Activated T-cell treated with anti-CD3 and anti-CD28 coated beads, Interleukin-2, amount 50 U/mL, for 1 hour (primary cell): ENCODE results near the gene PPM1D.
"Not testable (repeated sequence)": the region's sequence is repeated elsewhere in the genome, so short reads cannot be mapped to it uniquely, and the experiment has no call there.

ENCODE experiments used
- DNase-seq: peaks from one replicate; pipeline ENCODE4 v3.0.0-alpha.2; 2020

The PPM1D gene

GRCh38 chr17:60594734-60595133 is 5.3 kb upstream of the PPM1D start:
- no peak for DNase-seq

- DNase-seq = no peak
These were observed 2.7 kb upstream of the PPM1D start for GRCh38 chr17:60597297-60597696.

GRCh38 chr17:60598001-60598736 is 1.8 kb upstream of the PPM1D start:
- no peak for DNase-seq

- no peak for DNase-seq
These were observed 773 bp upstream of the PPM1D start for GRCh38 chr17:60599220-60599619.

- DNase-seq = peak; percentile 59
These were observed 775 bp downstream of the PPM1D start for GRCh38 chr17:60600490-60601446.

- peak; percentile 28 for DNase-seq
These were observed 1.7 kb downstream of the PPM1D start for GRCh38 chr17:60601447-60602384.

- DNase-seq = no peak
These were observed 2.4 kb downstream of the PPM1D start for GRCh38 chr17:60602385-60602742.

- DNase-seq = no peak
These were observed 2.9 kb downstream of the PPM1D start for GRCh38 chr17:60602871-60603270.

GRCh38 chr17:60603477-60603876 is 3.5 kb downstream of the PPM1D start:
- DNase-seq = not testable (repeated sequence)

GRCh38 chr17:60604686-60605334 is 4.8 kb downstream of the PPM1D start:
- no peak for DNase-seq

GRCh38 chr17:60606036-60606435 is 6.0 kb downstream of the PPM1D start:
- no peak for DNase-seq

GRCh38 chr17:60610473-60610872 is 10.5 kb downstream of the PPM1D start:
- DNase-seq = no peak

GRCh38 chr17:60611321-60611720 is 11.3 kb downstream of the PPM1D start:
- not testable (repeated sequence) for DNase-seq

GRCh38 chr17:60613325-60613724 is 13.3 kb downstream of the PPM1D start:
- no peak for DNase-seq

- DNase-seq = not testable (repeated sequence)
These were observed 13.8 kb downstream of the PPM1D start for GRCh38 chr17:60613796-60614195.

GRCh38 chr17:60614247-60614646 is 14.3 kb downstream of the PPM1D start:
- not testable (repeated sequence) for DNase-seq

GRCh38 chr17:60615108-60615507 is 15.1 kb downstream of the PPM1D start:
- no peak for DNase-seq

GRCh38 chr17:60615840-60616239 is 15.8 kb downstream of the PPM1D start:
- no peak for DNase-seq

- no peak for DNase-seq
These were observed 18.1 kb downstream of the PPM1D start for GRCh38 chr17:60618080-60618479.

- no peak for DNase-seq
These were observed 19.0 kb downstream of the PPM1D start for GRCh38 chr17:60618854-60619526.

GRCh38 chr17:60622961-60623360 is 23.0 kb downstream of the PPM1D start:
- DNase-seq = no peak

GRCh38 chr17:60623415-60623814 is 23.4 kb downstream of the PPM1D start:
- no peak for DNase-seq
